ENCODE results near the gene MN1.

Gene MN1

GRCh38 chr22:27793576-27793975, 8.0 kb downstream of the MN1 start:
- Histone ChIP-seq H3K27ac (ENCODE audit: low read depth, low read length) (no peak overlapping the region), H3K79me2 (ENCODE audit: control insufficient read depth, low read length) (no peaks in the 10 kb centered on the region), H3K4me3 (ENCODE audit: low read length) (no peak overlapping the region), H3K4me1 (ENCODE audit: control insufficient read depth, low read length) (no peaks in the 10 kb centered on the region), H3K27me3 (ENCODE audit: control insufficient read depth, low read length) (no peaks in the 10 kb centered on the region), H3K9me2 (replicated peaks; ENCODE audit: control insufficient read depth, low read length) (no peaks in the 10 kb centered on the region), H3K9me3 (ENCODE audit: control insufficient read depth, insufficient read depth, low read length) (no peaks in the 10 kb centered on the region), H3K36me3 (ENCODE audit: control insufficient read depth, low read length) (no peaks in the 10 kb centered on the region), H3K4me2 (ENCODE audit: low read length) (no peak overlapping the region), H4K20me1 (ENCODE audit: control insufficient read depth, insufficient read depth, low read depth, low read length) (no peaks in the 10 kb centered on the region), H3F3A (ENCODE audit: control insufficient read depth, insufficient read depth) (no peaks in the 10 kb centered on the region)
- TF ChIP-seq CTCF (IDR thresholded peaks at IDR 0.05; ENCODE audit: low read depth, low read length, poor library complexity, severe bottlenecking) (no peak), EZH2phosphoT487 (IDR thresholded peaks at IDR 0.05; ENCODE audit: borderline replicate concordance, low read length) (no peak)

- Histone ChIP-seq H3K79me2 (ENCODE audit: control insufficient read depth, low read length) (no peaks in the 10 kb centered on the region), H3K4me2 (ENCODE audit: low read length) (no peak overlapping the region), H3K4me1 (ENCODE audit: control insufficient read depth, low read length) (no peaks in the 10 kb centered on the region), H3K36me3 (ENCODE audit: control insufficient read depth, low read length) (no peaks in the 10 kb centered on the region), H3K9me2 (replicated peaks; ENCODE audit: control insufficient read depth, low read length) (no peaks in the 10 kb centered on the region), H3K4me3 (ENCODE audit: low read length) (no peak overlapping the region), H3K9me3 (ENCODE audit: control insufficient read depth, insufficient read depth, low read length) (no peaks in the 10 kb centered on the region), H3F3A (ENCODE audit: control insufficient read depth, insufficient read depth) (no peaks in the 10 kb centered on the region), H4K20me1 (ENCODE audit: control insufficient read depth, insufficient read depth, low read depth, low read length) (no peaks in the 10 kb centered on the region), H3K27me3 (ENCODE audit: control insufficient read depth, low read length) (no peaks in the 10 kb centered on the region), H3K27ac (ENCODE audit: low read depth, low read length) (no peak overlapping the region)
- TF ChIP-seq EZH2phosphoT487 (IDR thresholded peaks at IDR 0.05; ENCODE audit: borderline replicate concordance, low read length) (no peak), CTCF (IDR thresholded peaks at IDR 0.05; ENCODE audit: low read depth, low read length, poor library complexity, severe bottlenecking) (no peak)
Measured at GRCh38 chr22:27792452-27793161, 8.9 kb downstream of the MN1 start.

- Histone ChIP-seq H3K4me1 (ENCODE audit: control insufficient read depth, low read length) (no peaks in the 10 kb centered on the region), H3K27ac (ENCODE audit: low read depth, low read length) (no peak overlapping the region), H3K27me3 (ENCODE audit: control insufficient read depth, low read length) (no peaks in the 10 kb centered on the region), H3K9me3 (ENCODE audit: control insufficient read depth, insufficient read depth, low read length) (no peaks in the 10 kb centered on the region), H3K79me2 (ENCODE audit: control insufficient read depth, low read length) (no peaks in the 10 kb centered on the region), H3K9me2 (replicated peaks; ENCODE audit: control insufficient read depth, low read length) (no peaks in the 10 kb centered on the region), H3F3A (ENCODE audit: control insufficient read depth, insufficient read depth) (no peaks in the 10 kb centered on the region), H3K4me3 (ENCODE audit: low read length) (no peak overlapping the region), H3K36me3 (ENCODE audit: control insufficient read depth, low read length) (no peaks in the 10 kb centered on the region), H4K20me1 (ENCODE audit: control insufficient read depth, insufficient read depth, low read depth, low read length) (no peaks in the 10 kb centered on the region), H3K4me2 (ENCODE audit: low read length) (no peak overlapping the region)
- TF ChIP-seq CTCF (IDR thresholded peaks at IDR 0.05; ENCODE audit: low read depth, low read length, poor library complexity, severe bottlenecking) (no peak), EZH2phosphoT487 (IDR thresholded peaks at IDR 0.05; ENCODE audit: borderline replicate concordance, low read length) (no peak)
Measured at GRCh38 chr22:27791859-27792241, 9.7 kb downstream of the MN1 start.

All from DOHH2 (cell line).